ENCODE measurements around the gene TAGLN. TPM values are rescaled to one million over a fixed set of nuclear protein-coding genes. Genes with fewer than 3 reads are reported as not detected.

TAGLN gene
- total RNA-seq = 6.4 and 7.7 TPM in 2 replicates
- long read RNA-seq = 0 reads

GRCh38 chr11:117199053-117199915 is at the start of gene TAGLN:
TAGLN (plus strand) TSS chr11:117199370; CDS start chr11:117203014, 3,644 bp downstream.
- TF ChIP-seq CTCF (conservative IDR thresholded peaks at IDR 0.05) = no peak
- peak; percentile 15 for DNase-seq (ENCODE audit: low read depth, low spot score)
- Mint-ChIP-seq H3K36me3 (ENCODE audit: low read depth) (peaks cover 5% of the 10 kb centered on the region), H3K4me3 (peak within 1 kb of the TSS; percentile 57), H3K27ac (ENCODE audit: unreplicated experiment) (peak within 1 kb of the TSS; percentile 19), H3K27me3 (ENCODE audit: low read depth) (peaks cover 13% of the 10 kb centered on the region), H3K9me3 (no peaks in the 10 kb centered on the region), H3K4me1 (peaks cover 17% of the 10 kb centered on the region)

GRCh38 chr11:117152066-117152465 is 47.1 kb upstream of the TAGLN start:
- peaks cover 6% of the 10 kb centered on the region for H3K36me3 Mint-ChIP-seq (ENCODE audit: low read depth)
- H3K9me3 Mint-ChIP-seq = no peaks in the 10 kb centered on the region
- H3K27ac Mint-ChIP-seq (ENCODE audit: unreplicated experiment) = peak overlapping the region; percentile 57
- H3K4me3 Mint-ChIP-seq = no peak overlapping the region
- no peak for DNase-seq (ENCODE audit: low read depth, low spot score)
- TF ChIP-seq CTCF (conservative IDR thresholded peaks at IDR 0.05) = no peak
- H3K27me3 Mint-ChIP-seq (ENCODE audit: low read depth) = no peaks in the 10 kb centered on the region
- H3K4me1 Mint-ChIP-seq = peaks cover 11% of the 10 kb centered on the region

GRCh38 chr11:117154468-117154867 is 44.7 kb upstream of the TAGLN start:
- no peaks in the 10 kb centered on the region for H3K9me3 Mint-ChIP-seq
- TF ChIP-seq CTCF (conservative IDR thresholded peaks at IDR 0.05) = no peak
- no peak for DNase-seq (ENCODE audit: low read depth, low spot score)
- H3K4me3 Mint-ChIP-seq = no peak overlapping the region
- peaks cover 3% of the 10 kb centered on the region for H3K36me3 Mint-ChIP-seq (ENCODE audit: low read depth)
- no peak overlapping the region for H3K27ac Mint-ChIP-seq (ENCODE audit: unreplicated experiment)
- no peaks in the 10 kb centered on the region for H3K27me3 Mint-ChIP-seq (ENCODE audit: low read depth)
- H3K4me1 Mint-ChIP-seq = peaks cover 4% of the 10 kb centered on the region

- Mint-ChIP-seq H3K27ac (ENCODE audit: unreplicated experiment) (no peak overlapping the region), H3K4me3 (no peak overlapping the region), H3K27me3 (ENCODE audit: low read depth) (no peaks in the 10 kb centered on the region), H3K36me3 (ENCODE audit: low read depth) (peaks cover 7% of the 10 kb centered on the region), H3K4me1 (peaks cover under 1% of the 10 kb centered on the region), H3K9me3 (no peaks in the 10 kb centered on the region)
- no peak for DNase-seq (ENCODE audit: low read depth, low spot score)
- no peak for TF ChIP-seq CTCF (conservative IDR thresholded peaks at IDR 0.05)
These were observed 41.7 kb upstream of the TAGLN start for GRCh38 chr11:117157507-117157906.

GRCh38 chr11:117159892-117160291 is 39.3 kb upstream of the TAGLN start:
- TF ChIP-seq CTCF (conservative IDR thresholded peaks at IDR 0.05) = no peak
- Mint-ChIP-seq H3K9me3 (no peaks in the 10 kb centered on the region), H3K4me3 (no peak overlapping the region), H3K27ac (ENCODE audit: unreplicated experiment) (no peak overlapping the region), H3K27me3 (ENCODE audit: low read depth) (no peaks in the 10 kb centered on the region), H3K36me3 (ENCODE audit: low read depth) (peaks cover 10% of the 10 kb centered on the region), H3K4me1 (no peaks in the 10 kb centered on the region)
- DNase-seq (ENCODE audit: low read depth, low spot score) = no peak

All from neural crest cell (in vitro differentiated cells).